Uterus (tissue), 4 donors: ENCODE measurements around the gene CHST9. TPM values are rescaled to one million over a fixed set of nuclear protein-coding genes. Genes with fewer than 3 reads are reported as not detected.

Experiments
- DNase-seq, 2 donors: peaks; one replicate each; pipeline ENCODE4 v3.0.0-alpha.2; 2019 to 2020
- H3K27ac ChIP-seq, 2 donors: fragments of 200-600 bp; sonication (generic); 1 replicate in 1 of 2; 2 replicates in 1 of 2; pipeline ENCODE4 v1.5.1; 2016 to 2018
- H3K27me3 ChIP-seq, 2 donors: fragments of 200-600 bp; sonication (generic); one replicate each; pipeline ENCODE4 v1.5.1; 2018 to 2019; ENCODE audit warnings: control low read depth in 1 of 2
- H3K36me3 ChIP-seq, 2 donors: fragments of 200-600 bp; sonication (generic); one replicate each; pipeline ENCODE4 v1.5.1; 2019; ENCODE audit warnings: control low read depth in 1 of 2
- H3K4me1 ChIP-seq, 2 donors: fragments of 200-600 bp; sonication (generic); one replicate each; pipeline ENCODE4 v1.5.1; 2018 to 2019; ENCODE audit warnings: control low read depth in 1 of 2
- H3K4me3 ChIP-seq, 2 donors: fragments of 200-600 bp; sonication (generic); 1 replicate in 1 of 2; 2 replicates in 1 of 2; pipeline ENCODE4 v1.5.1; 2018 to 2019; ENCODE audit warnings: mild to moderate bottlenecking in 1 of 2
- H3K9me3 ChIP-seq, 2 donors: fragments of 200-600 bp; sonication (generic); one replicate each; pipeline ENCODE4 v1.5.1; 2019; ENCODE audit warnings: control low read depth in 1 of 2
- CTCF ChIP-seq, 4 experiments: fragments of 200-600 bp in 2 of 4; fragments of 450-650 bp in 2 of 4; sonication (generic) in 2 of 4; IDR thresholded peaks; one replicate each; pipeline ENCODE4 v1.5.1; 2016 to 2019; ENCODE audit warnings: antibody characterized with exemption in 4 of 4, mild to moderate bottlenecking in 2 of 4, moderate library complexity in 1 of 4
- POLR2A ChIP-seq, 2 donors: fragments of 450-650 bp; IDR thresholded peaks; one replicate each; pipeline ENCODE4 v1.6.1; 2016; ENCODE audit warnings: antibody characterized with exemption in 2 of 2, mild to moderate bottlenecking in 1 of 2, moderate library complexity in 1 of 2
- intact Hi-C: fragments of 100-400 bp; cut with DNase I; formaldehyde crosslinking; loops from one replicate; pipeline ENCODE4 v1.15.1; 2023; ENCODE audit warnings: low total_unique reads
- total RNA-seq, 4 donors: library from RNA; depleted of rRNA in 3 of 4; stranded (reverse); fragments of >200 nt in 3 of 4; gene quantifications; one replicate each; pipeline versions ENCODE4 v1.1.0 to v1.2.4, GENCODE V29; 2014 to 2023
- donor health status: DM: yes; HTN: yes; CAD: no.

CHST9 gene
- total RNA-seq, 4 donors from 2014 or later: 0.21 to 3.7 TPM; not detected in 2

- DNase-seq: no peak
- TF ChIP-seq CTCF (IDR thresholded peaks at IDR 0.05) (peak in 1 of 4 experiments; percentile 13), POLR2A (IDR thresholded peaks at IDR 0.05) (no peak)
- H3K36me3 ChIP-seq: no peaks in the 10 kb centered on the region
- no peaks in the 10 kb centered on the region for H3K9me3 ChIP-seq
- no peak overlapping the region for H3K4me3 ChIP-seq
- no peak overlapping the region for H3K27ac ChIP-seq
- no peaks in the 10 kb centered on the region for H3K27me3 ChIP-seq
- intact Hi-C loops: no loop called here
- no peaks in the 10 kb centered on the region for H3K4me1 ChIP-seq
Measured at GRCh38 chr18:26963292-26963691, 221.8 kb downstream of the CHST9 start.

GRCh38 chr18:26961839-26962238 is 223.3 kb downstream of the CHST9 start:
- DNase-seq: no peak
- H3K27me3 ChIP-seq: no peaks in the 10 kb centered on the region
- H3K4me3 ChIP-seq: no peak overlapping the region
- no peaks in the 10 kb centered on the region for H3K36me3 ChIP-seq
- no peaks in the 10 kb centered on the region for H3K4me1 ChIP-seq
- H3K27ac ChIP-seq: no peak overlapping the region
- TF ChIP-seq CTCF (IDR thresholded peaks at IDR 0.05) (no peak), POLR2A (IDR thresholded peaks at IDR 0.05) (no peak)
- H3K9me3 ChIP-seq: no peaks in the 10 kb centered on the region
- intact Hi-C loops: no loop called here

GRCh38 chr18:26960911-26961310 is 224.2 kb downstream of the CHST9 start:
- Histone ChIP-seq H3K4me3 (no peak overlapping the region), H3K27me3 (no peaks in the 10 kb centered on the region), H3K9me3 (no peaks in the 10 kb centered on the region), H3K36me3 (no peaks in the 10 kb centered on the region), H3K27ac (no peak overlapping the region), H3K4me1 (no peaks in the 10 kb centered on the region)
- DNase-seq: no peak
- intact Hi-C loops: no loop called here
- TF ChIP-seq CTCF (IDR thresholded peaks at IDR 0.05) (no peak), POLR2A (IDR thresholded peaks at IDR 0.05) (no peak)

GRCh38 chr18:26956863-26957262 is 228.2 kb downstream of the CHST9 start:
- H3K27ac ChIP-seq: no peak overlapping the region
- no peak overlapping the region for H3K4me3 ChIP-seq
- DNase-seq: no peak
- intact Hi-C loops: no loop called here
- no peaks in the 10 kb centered on the region for H3K4me1 ChIP-seq
- no peaks in the 10 kb centered on the region for H3K36me3 ChIP-seq
- TF ChIP-seq POLR2A (IDR thresholded peaks at IDR 0.05): no peak
- no peak for TF ChIP-seq CTCF (IDR thresholded peaks at IDR 0.05)
- no peaks in the 10 kb centered on the region for H3K9me3 ChIP-seq
- no peaks in the 10 kb centered on the region for H3K27me3 ChIP-seq

GRCh38 chr18:26948703-26949102 is 236.4 kb downstream of the CHST9 start:
- DNase-seq: no peak

More at GRCh38 chr18:26948703-26949102, 236.4 kb downstream of the CHST9 start:
- no peaks in the 10 kb centered on the region for H3K4me1 ChIP-seq
- no peaks in the 10 kb centered on the region for H3K36me3 ChIP-seq
- TF ChIP-seq CTCF (IDR thresholded peaks at IDR 0.05) (no peak), POLR2A (IDR thresholded peaks at IDR 0.05) (no peak)
- no peak overlapping the region for H3K4me3 ChIP-seq
- no peak overlapping the region for H3K27ac ChIP-seq
- intact Hi-C loops: no loop called here
- H3K27me3 ChIP-seq: no peaks in the 10 kb centered on the region
- no peaks in the 10 kb centered on the region for H3K9me3 ChIP-seq
